Measurements from ENCODE around the gene ARHGAP22.
"Not testable (repeated sequence)": the region's sequence is repeated elsewhere in the genome, so short reads cannot be mapped to it uniquely, and the experiment has no call there.

The ARHGAP22 gene, protein sequence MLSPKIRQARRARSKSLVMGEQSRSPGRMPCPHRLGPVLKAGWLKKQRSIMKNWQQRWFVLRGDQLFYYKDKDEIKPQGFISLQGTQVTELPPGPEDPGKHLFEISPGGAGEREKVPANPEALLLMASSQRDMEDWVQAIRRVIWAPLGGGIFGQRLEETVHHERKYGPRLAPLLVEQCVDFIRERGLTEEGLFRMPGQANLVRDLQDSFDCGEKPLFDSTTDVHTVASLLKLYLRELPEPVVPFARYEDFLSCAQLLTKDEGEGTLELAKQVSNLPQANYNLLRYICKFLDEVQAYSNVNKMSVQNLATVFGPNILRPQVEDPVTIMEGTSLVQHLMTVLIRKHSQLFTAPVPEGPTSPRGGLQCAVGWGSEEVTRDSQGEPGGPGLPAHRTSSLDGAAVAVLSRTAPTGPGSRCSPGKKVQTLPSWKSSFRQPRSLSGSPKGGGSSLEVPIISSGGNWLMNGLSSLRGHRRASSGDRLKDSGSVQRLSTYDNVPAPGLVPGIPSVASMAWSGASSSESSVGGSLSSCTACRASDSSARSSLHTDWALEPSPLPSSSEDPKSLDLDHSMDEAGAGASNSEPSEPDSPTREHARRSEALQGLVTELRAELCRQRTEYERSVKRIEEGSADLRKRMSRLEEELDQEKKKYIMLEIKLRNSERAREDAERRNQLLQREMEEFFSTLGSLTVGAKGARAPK

DNA sequence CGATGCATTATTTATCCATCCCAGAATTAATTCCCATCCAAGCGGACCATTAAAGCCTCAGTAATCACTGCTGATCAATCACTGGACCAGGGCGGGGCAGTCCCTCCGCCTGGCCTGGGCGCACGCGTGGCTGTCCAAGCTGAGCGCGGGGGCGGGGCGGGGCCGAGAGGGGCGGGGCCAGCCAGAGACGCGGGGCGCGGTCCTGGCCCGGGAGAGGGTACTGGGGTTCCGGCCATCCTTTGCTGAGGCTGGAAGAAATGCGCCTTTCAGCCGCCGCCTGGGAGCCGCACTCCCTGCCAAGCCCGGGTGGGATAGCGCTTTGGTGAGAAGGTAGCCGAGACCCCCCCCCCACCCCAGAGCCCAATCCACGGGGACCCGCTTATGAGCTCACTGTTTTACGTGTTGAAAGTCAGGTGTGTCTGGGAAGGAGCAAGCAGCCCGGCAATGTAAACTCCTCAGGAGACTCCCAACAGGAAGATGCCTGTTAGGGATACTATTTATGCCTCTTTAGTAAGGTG is at the start of gene ARHGAP22:
ARHGAP22 (minus strand) TSS at position 83 of the 518 bp plus-strand sequence. CDS start 277 bp downstream, outside the sequence.
- no peak for DNase-seq

GRCh38 chr10:48653944-48654698 is 49.2 kb upstream of the ARHGAP22 start:
- no peak for DNase-seq

- DNase-seq = no peak
Measured at GRCh38 chr10:48653347-48653746, 48.5 kb upstream of the ARHGAP22 start.

- DNase-seq = no peak
Measured at GRCh38 chr10:48652344-48652743, 47.5 kb upstream of the ARHGAP22 start.

- no peak for DNase-seq
Measured at GRCh38 chr10:48651839-48652238, 47.0 kb upstream of the ARHGAP22 start.

- DNase-seq = no peak
Measured at GRCh38 chr10:48651293-48651692, 46.4 kb upstream of the ARHGAP22 start.

- DNase-seq = no peak
Measured at GRCh38 chr10:48649349-48649944, 44.6 kb upstream of the ARHGAP22 start.

- no peak for DNase-seq
Measured at GRCh38 chr10:48648172-48648942, 43.5 kb upstream of the ARHGAP22 start.

DNA sequence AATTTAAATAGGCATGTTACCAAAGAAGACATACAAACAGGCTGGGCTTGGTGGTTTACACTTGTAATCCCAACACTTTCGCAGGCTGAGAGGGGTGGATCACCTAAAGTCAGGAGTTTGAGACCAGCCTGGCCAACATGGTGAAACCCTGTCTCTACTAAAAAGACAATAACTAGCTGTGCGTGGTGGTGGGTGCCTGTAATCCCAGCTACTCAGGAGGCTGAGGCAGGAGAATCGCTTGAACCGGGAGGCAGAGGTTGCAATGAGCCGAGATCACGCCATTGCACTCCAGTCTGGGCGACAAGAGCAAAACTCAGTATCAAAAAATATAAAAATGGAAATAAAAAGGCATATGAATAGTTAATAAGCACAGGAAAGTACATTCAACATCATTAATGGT is 42.2 kb upstream of the ARHGAP22 start:
- not testable (repeated sequence) for DNase-seq

DNA sequence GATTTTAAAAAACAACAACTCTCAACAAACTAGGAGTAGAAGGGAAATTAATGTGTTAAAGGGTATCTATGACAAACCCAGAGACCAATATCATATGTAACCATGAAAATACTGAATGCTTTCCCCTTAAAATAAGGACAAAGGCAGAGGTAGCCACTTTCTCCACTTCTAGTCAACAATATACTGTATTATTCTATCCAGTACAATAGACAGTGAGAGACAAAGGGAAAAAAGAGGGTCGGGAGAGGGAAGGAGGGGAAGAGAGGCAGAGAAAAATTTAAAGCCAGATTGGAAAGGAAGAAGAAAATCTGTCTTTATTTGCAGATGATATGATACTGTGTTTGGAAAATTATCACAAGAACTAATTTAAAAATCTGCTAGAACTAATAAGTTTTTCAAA is 40.7 kb upstream of the ARHGAP22 start:
- DNase-seq = no peak

DNA sequence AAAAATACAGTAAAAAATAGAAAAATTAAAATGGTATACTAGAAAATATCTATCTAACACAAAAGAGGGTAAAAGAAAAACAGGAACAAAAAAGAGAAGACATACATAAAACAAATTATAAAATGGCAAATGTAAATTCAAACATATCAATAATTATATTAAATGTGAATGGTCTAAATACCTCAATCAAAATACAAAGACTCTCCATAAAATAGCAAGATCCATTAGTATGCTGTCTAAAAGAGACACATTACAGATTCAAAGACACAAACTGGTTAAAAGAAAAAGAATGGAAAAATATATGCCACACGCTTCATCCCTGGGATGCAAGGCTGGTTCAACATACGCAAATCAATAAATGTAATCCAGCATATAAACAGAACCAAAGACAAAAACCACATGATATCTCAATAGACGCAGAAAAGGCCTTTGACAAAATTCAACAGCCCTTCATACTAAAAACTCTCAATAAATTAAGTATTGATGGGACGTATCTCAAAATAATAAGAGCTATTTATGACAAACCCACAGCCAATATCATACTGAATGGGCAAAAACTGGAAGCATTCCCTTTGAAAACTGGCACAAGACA is 36.3 kb upstream of the ARHGAP22 start:
- DNase-seq = not testable (repeated sequence)

- DNase-seq = no peak
Measured at GRCh38 chr10:48640326-48640725, 35.5 kb upstream of the ARHGAP22 start.

DNA sequence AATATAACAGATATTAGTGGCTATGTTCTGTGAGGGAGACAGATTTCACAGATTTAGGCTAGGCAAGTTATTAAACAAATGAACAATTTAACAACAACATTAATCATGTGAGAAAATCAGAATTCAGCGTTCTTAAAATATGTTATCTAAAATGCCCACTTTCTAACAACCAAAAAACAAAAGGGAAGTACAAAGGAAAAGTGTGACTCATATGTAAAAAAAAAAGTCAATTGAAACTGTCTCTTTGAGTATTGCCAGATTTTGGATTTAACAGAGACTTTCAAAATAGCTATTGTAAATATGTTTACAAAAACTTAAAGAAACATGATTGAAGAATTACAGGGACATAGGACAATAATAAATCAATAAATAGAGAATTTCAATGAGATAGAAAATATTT is 34.8 kb upstream of the ARHGAP22 start:
- DNase-seq = peak in 1 of 2 experiments; percentile 13

GRCh38 chr10:48638739-48639527 is 34.1 kb upstream of the ARHGAP22 start:
- no peak for DNase-seq

DNA sequence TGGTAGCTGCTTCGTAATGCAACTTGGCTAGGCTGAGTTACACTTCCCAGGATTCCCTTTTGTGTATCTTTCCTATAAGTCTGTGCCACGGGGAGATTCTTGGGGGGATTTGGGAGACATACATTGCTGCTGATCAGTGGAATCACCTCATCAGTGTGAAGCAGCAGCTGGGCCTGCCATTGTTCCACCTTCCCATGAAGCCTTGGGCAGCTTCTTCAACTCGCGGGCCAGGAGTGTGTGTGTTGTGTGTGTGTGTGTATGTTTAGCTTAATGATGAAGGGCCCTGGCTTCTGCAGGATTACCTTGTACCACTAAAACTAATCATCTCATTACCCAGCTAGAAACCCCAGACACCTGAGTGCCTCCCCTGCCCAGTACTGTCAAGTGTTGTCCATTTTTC is 33.3 kb upstream of the ARHGAP22 start:
- DNase-seq = no peak

DNA sequence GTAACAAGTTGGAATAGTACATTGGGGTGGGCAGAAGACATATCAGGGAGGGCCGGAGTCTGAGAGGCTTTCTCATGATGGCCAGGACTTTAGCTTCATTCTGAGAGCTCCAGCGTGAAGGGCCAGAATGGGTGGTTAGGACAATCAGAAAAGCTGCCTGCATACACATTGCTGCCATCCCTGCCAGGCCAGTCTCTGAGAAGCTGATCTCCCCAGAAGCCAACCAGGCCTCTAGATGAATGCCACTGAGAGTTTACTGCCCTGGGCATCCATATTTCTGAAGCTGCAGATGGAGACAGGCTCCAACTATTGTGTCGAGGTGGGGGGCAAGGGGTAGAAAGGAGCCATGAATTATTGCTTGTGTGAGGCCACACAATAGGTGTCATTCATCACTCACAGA is 32.0 kb upstream of the ARHGAP22 start:
- DNase-seq = no peak

DNA sequence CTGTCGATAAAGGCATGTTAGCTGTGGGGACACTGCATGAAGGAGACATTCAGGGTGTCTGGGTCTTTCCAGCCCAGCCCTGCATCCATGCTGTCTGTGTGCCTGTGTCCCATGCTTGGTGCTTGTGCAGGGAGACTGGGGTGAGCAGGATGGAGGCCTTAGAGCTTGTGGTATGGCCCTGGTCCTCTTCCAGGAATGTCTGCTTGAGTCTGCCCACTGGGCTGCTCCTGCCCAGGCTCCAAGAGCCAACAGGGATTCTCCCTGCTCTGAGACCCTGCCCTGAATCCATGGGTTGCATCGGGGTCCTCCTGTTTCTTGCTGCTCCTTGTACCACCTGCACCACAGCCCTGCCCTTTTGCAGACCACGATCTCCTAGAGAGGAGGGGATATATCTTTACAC is 31.4 kb upstream of the ARHGAP22 start:
- no peak for DNase-seq

DNA sequence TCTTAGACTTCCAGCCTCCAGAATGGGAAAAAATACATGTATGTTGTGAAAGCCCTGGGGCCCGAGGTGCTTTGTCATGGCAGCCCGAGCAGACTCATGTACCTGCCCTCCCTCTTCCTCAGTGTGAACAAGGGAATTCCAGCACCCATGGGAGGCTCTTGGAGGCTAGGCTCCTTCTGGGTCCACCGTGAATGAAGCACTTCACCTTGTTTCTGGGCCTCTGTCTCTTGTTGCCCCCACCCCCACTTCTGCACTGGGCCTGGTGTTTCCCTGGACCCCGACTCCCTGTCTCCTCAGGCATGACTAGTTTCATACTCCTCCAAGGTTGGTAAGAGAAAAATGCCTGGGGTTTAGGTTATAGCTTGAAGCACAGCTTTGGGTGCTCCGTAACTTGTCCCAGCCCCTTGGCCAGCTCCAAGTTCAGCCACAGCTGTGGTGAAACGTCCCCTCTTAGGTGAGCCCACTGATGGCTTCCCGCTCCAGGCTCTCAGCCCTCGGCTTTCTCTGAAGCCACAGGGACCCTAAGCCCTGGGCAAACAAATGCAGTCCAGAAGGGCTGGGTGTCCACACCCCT is 30.2 kb upstream of the ARHGAP22 start:
- no peak for DNase-seq

DNA sequence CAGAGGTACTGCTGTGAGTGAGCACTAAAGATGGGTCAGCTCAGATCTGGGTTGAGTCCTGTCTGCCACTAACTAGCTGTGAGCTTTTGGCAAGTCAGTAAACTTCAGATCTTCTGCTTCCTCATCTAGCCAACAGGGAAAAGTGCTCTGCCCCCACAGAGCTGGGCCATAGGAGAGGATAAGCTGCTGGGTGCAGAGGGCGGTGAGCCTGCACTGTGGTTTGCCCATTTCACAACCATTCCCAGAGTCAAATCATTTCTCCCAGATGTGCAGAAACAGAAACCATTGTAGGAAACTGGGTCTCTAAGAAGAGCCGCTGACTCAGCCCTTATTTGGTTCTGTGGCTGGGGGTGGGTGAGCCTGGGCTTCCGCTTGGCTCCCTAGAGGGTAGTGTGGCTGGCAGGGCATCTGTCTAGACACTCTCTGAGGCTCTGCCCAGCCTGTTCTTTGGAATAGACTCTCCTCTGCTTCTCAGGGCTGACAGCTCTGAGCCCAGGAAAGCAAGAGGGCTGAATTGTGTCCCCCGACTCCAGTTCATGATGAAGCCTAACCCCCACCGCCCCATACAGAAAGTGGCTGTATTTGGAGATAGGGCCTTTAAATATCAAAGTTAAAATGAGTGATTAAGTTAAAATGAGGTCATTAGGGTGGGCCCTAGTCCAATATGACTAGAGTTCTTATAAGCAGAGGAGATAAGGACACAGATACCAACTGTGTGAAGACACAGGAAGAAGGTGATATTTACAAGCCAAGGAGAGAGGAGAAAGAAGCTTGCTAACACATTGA is 29.5 kb upstream of the ARHGAP22 start:
- DNase-seq = peak; percentile 99

Data from Kasumi-1 (cell line).